NB4 (cell line): ENCODE measurements around the gene SCYL2.
"Not testable (repeated sequence)": the region's sequence is repeated elsewhere in the genome, so short reads cannot be mapped to it uniquely, and the experiment has no call there.

Experiments
- DNase-seq: peaks from one replicate; pipeline ENCODE4 v3.0.0; 2010; ENCODE audit warnings: low read depth
- H3K4me3 ChIP-seq: one replicate; pipeline ENCODE4 v1.5.1; 2011; ENCODE audit warnings: mild to moderate bottlenecking, low read depth, low read length, moderate library complexity
- MAX ChIP-seq: IDR thresholded peaks from 2 replicates; pipeline ENCODE4 v1.6.1; 2011; ENCODE audit warnings: low read depth, low read length
- MYC ChIP-seq: IDR thresholded peaks from 2 replicates; pipeline ENCODE4 v1.6.1; 2011; ENCODE audit warnings: low read depth, low read length
- POLR2A ChIP-seq: IDR thresholded peaks from 2 replicates; pipeline ENCODE4 v1.6.1; 2011; ENCODE audit warnings: mild to moderate bottlenecking; ENCODE audit not compliant: insufficient read length; ENCODE audit errors: extremely low read depth
- TF ChIP-seq, protein P1 (sequence below): IDR thresholded peaks from one replicate; pipeline ENCODE4 v1.5.1; 2012; ENCODE audit warnings: low read depth, low read length

Gene SCYL2, protein sequence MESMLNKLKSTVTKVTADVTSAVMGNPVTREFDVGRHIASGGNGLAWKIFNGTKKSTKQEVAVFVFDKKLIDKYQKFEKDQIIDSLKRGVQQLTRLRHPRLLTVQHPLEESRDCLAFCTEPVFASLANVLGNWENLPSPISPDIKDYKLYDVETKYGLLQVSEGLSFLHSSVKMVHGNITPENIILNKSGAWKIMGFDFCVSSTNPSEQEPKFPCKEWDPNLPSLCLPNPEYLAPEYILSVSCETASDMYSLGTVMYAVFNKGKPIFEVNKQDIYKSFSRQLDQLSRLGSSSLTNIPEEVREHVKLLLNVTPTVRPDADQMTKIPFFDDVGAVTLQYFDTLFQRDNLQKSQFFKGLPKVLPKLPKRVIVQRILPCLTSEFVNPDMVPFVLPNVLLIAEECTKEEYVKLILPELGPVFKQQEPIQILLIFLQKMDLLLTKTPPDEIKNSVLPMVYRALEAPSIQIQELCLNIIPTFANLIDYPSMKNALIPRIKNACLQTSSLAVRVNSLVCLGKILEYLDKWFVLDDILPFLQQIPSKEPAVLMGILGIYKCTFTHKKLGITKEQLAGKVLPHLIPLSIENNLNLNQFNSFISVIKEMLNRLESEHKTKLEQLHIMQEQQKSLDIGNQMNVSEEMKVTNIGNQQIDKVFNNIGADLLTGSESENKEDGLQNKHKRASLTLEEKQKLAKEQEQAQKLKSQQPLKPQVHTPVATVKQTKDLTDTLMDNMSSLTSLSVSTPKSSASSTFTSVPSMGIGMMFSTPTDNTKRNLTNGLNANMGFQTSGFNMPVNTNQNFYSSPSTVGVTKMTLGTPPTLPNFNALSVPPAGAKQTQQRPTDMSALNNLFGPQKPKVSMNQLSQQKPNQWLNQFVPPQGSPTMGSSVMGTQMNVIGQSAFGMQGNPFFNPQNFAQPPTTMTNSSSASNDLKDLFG

GRCh38 chr12:100266835-100267602 is at the start of gene SCYL2, which contains the start of gene DEPDC4:
SCYL2 (plus strand) TSS chr12:100267177; CDS start chr12:100282971, 15,794 bp downstream.
DEPDC4 (minus strand) TSS chr12:100267079; CDS start chr12:100267076, 3 bp downstream.
- DNase-seq: peak; percentile 99
- H3K4me3 ChIP-seq: peak within 1 kb of the TSS; percentile 86
- TF ChIP-seq, protein P1, sequence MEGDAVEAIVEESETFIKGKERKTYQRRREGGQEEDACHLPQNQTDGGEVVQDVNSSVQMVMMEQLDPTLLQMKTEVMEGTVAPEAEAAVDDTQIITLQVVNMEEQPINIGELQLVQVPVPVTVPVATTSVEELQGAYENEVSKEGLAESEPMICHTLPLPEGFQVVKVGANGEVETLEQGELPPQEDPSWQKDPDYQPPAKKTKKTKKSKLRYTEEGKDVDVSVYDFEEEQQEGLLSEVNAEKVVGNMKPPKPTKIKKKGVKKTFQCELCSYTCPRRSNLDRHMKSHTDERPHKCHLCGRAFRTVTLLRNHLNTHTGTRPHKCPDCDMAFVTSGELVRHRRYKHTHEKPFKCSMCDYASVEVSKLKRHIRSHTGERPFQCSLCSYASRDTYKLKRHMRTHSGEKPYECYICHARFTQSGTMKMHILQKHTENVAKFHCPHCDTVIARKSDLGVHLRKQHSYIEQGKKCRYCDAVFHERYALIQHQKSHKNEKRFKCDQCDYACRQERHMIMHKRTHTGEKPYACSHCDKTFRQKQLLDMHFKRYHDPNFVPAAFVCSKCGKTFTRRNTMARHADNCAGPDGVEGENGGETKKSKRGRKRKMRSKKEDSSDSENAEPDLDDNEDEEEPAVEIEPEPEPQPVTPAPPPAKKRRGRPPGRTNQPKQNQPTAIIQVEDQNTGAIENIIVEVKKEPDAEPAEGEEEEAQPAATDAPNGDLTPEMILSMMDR: no peak
- TF ChIP-seq MYC (peak; percentile 28; the same call in 1 of the 2 replicates), MAX (peak; percentile 49), POLR2A (peak; percentile 75)

- no peak for DNase-seq
- no peak for TF ChIP-seq MAX
- TF ChIP-seq, protein P1: no peak
- no peak for TF ChIP-seq POLR2A
- no peak for TF ChIP-seq MYC
- H3K4me3 ChIP-seq: no peak overlapping the region
These were observed 47.5 kb upstream of the SCYL2 start for GRCh38 chr12:100219328-100220109.

- DNase-seq: no peak
- no peak overlapping the region for H3K4me3 ChIP-seq
- TF ChIP-seq MYC (no peak), MAX (no peak), POLR2A (no peak)
- TF ChIP-seq, protein P1: no peak
These were observed 45.5 kb upstream of the SCYL2 start for GRCh38 chr12:100221523-100221922.

DNA sequence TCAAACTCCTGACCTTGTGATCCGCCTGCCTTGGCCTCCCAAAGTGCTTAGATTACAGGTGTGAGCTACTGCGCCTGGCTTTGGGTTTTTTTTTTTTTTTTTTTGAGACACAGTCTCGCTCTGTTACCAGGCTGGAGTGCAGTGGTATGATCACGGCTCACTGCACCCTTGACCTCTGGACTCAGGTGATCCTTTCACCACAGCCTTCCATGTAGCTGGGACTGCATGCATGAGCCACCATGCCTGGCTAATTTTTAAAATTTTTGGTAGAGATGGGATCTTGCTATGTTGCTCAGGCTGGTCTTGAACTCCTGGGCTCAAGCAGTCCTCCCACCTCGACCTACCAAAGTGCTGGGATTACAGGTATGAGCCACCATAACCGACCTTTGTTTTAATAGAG is 44.8 kb upstream of the SCYL2 start:
- not testable (repeated sequence) for H3K4me3 ChIP-seq, DNase-seq

GRCh38 chr12:100225491-100225890 is 41.5 kb upstream of the SCYL2 start:
- H3K4me3 ChIP-seq: no peak overlapping the region
- DNase-seq: no peak
- TF ChIP-seq MAX (no peak), POLR2A (no peak), MYC (no peak)
- TF ChIP-seq, protein P1: no peak
